Mesothelial cell of epicardium (in vitro differentiated cells): ENCODE data around the gene JAKMIP2. TPM values are rescaled to one million over a fixed set of nuclear protein-coding genes. Genes with fewer than 3 reads are reported as not detected.
A peak's percentile ranks its signal among the peaks of the same experiment; 100 is the strongest.
"Not testable (repeated sequence)": the region's sequence is repeated elsewhere in the genome, so short reads cannot be mapped to it uniquely, and the experiment has no call there.

ENCODE experiments used
- DNase-seq, 2 experiments: peaks; one replicate each; pipeline ENCODE4 v3.0.0; 2021; ENCODE audit warnings: low spot score in 2 of 2; ENCODE audit not compliant: unreplicated experiment in 2 of 2
- H3K27ac Mint-ChIP-seq: 2 replicates; pipeline ENCODE4 v1.8.0; 2021; ENCODE audit warnings: mixed read lengths
- H3K27me3 Mint-ChIP-seq: 2 replicates; pipeline ENCODE4 v1.8.0; 2021; ENCODE audit warnings: low read depth, mixed read lengths
- H3K36me3 Mint-ChIP-seq: 2 replicates; pipeline ENCODE4 v1.8.0; 2021; ENCODE audit warnings: mixed read lengths
- H3K4me1 Mint-ChIP-seq: 2 replicates; pipeline ENCODE4 v1.8.0; 2021; ENCODE audit warnings: mixed read lengths
- H3K4me3 Mint-ChIP-seq: 2 replicates; pipeline ENCODE4 v1.8.0; 2021; ENCODE audit warnings: mild to moderate bottlenecking, moderate library complexity, mixed read lengths
- H3K9me3 Mint-ChIP-seq: 2 replicates; pipeline ENCODE4 v1.8.0; 2021; ENCODE audit warnings: mixed read lengths
- CTCF ChIP-seq: fragments of 200-600 bp; sonication (generic); IDR thresholded peaks from one replicate; pipeline ENCODE4 v1.5.0; 2021; ENCODE audit warnings: antibody characterized with exemption; ENCODE audit not compliant: unreplicated experiment
- total RNA-seq: library from RNA; stranded (reverse); gene quantifications from 3 replicates; pipeline ENCODE4 v1.2.1, GENCODE V29; 2021

JAKMIP2 gene
- total RNA-seq, 1 donor from 2014 or later = 5.1 TPM

GRCh38 chr5:147586832-147587231 lies 195.7 kb downstream of the JAKMIP2 start:
- no peak overlapping the region for H3K4me3 Mint-ChIP-seq
- no peaks in the 10 kb centered on the region for H3K36me3 Mint-ChIP-seq
- peaks cover 3% of the 10 kb centered on the region for H3K4me1 Mint-ChIP-seq
- no peak for DNase-seq
- no peaks in the 10 kb centered on the region for H3K27me3 Mint-ChIP-seq
- TF ChIP-seq CTCF = no peak
- no peaks in the 10 kb centered on the region for H3K9me3 Mint-ChIP-seq
- H3K27ac Mint-ChIP-seq = no peak overlapping the region

GRCh38 chr5:147586221-147586620 lies 196.3 kb downstream of the JAKMIP2 start:
- Mint-ChIP-seq H3K4me1 (peaks cover 3% of the 10 kb centered on the region), H3K27me3 (no peaks in the 10 kb centered on the region), H3K27ac (no peak overlapping the region), H3K36me3 (no peaks in the 10 kb centered on the region), H3K9me3 (peaks cover under 1% of the 10 kb centered on the region), H3K4me3 (no peak overlapping the region)
- TF ChIP-seq CTCF = no peak
- no peak for DNase-seq

- H3K4me3 Mint-ChIP-seq, DNase-seq, H3K27me3 Mint-ChIP-seq, H3K27ac Mint-ChIP-seq: not testable (repeated sequence)
- Mint-ChIP-seq H3K9me3 (peaks cover 17% of the 10 kb centered on the region), H3K36me3 (peaks cover 11% of the 10 kb centered on the region), H3K4me1 (peaks cover 20% of the 10 kb centered on the region)
Observed at GRCh38 chr5:147582272-147582671, 200.3 kb downstream of the JAKMIP2 start.

GRCh38 chr5:147580418-147580817 lies 202.1 kb downstream of the JAKMIP2 start:
- H3K36me3 Mint-ChIP-seq = peaks cover 11% of the 10 kb centered on the region
- H3K27ac Mint-ChIP-seq = not testable (repeated sequence)

GRCh38 chr5:147578228-147579024 lies 204.1 kb downstream of the JAKMIP2 start:
- Mint-ChIP-seq H3K36me3 (peaks cover 11% of the 10 kb centered on the region), H3K4me1 (peaks cover 33% of the 10 kb centered on the region), H3K4me3 (peak overlapping the region; percentile 70), H3K9me3 (peaks cover 17% of the 10 kb centered on the region), H3K27ac (peak overlapping the region; percentile 97), H3K27me3 (no peaks in the 10 kb centered on the region)
- TF ChIP-seq CTCF = peak; percentile 66
- no peak for DNase-seq

More at GRCh38 chr5:147580418-147580817, 202.1 kb downstream of the JAKMIP2 start:
- H3K9me3 Mint-ChIP-seq = peaks cover 17% of the 10 kb centered on the region
- not testable (repeated sequence) for DNase-seq, H3K4me3 Mint-ChIP-seq, H3K27me3 Mint-ChIP-seq
- H3K4me1 Mint-ChIP-seq = peaks cover 25% of the 10 kb centered on the region

GRCh38 chr5:147576646-147577535 lies 205.6 kb downstream of the JAKMIP2 start:
- H3K4me3 Mint-ChIP-seq = peak overlapping the region; percentile 70
- peak; percentile 84 for TF ChIP-seq CTCF

More at GRCh38 chr5:147576646-147577535, 205.6 kb downstream of the JAKMIP2 start:
- DNase-seq = peak; percentile 40 to 83
- peak overlapping the region; percentile 97 for H3K27ac Mint-ChIP-seq
- H3K36me3 Mint-ChIP-seq = peaks cover 11% of the 10 kb centered on the region
- peaks cover 38% of the 10 kb centered on the region for H3K4me1 Mint-ChIP-seq
- peaks cover 17% of the 10 kb centered on the region for H3K9me3 Mint-ChIP-seq
- H3K27me3 Mint-ChIP-seq = no peaks in the 10 kb centered on the region
